Esophagus squamous epithelium (tissue), 5 donors: ENCODE data around the gene GBGT1. TPM values are rescaled to one million over a fixed set of nuclear protein-coding genes. Genes with fewer than 3 reads are reported as not detected.

Experiments
- DNase-seq: peaks from one replicate; lab custom pipeline; 2025; lab: John Stamatoyannopoulos, UW
- H3K27ac ChIP-seq, 4 donors: fragments of 200-600 bp; sonication (generic); one replicate each; pipeline ENCODE4 v1.5.1; 2016 to 2019; ENCODE audit warnings: mild to moderate bottlenecking in 1 of 4
- H3K27me3 ChIP-seq, 4 donors: fragments of 200-600 bp; sonication (generic); 1 replicate in 3 of 4; 2 replicates in 1 of 4; pipeline versions ENCODE4 v1.5.1 to v1.6.0; 2017 to 2021; ENCODE audit warnings: antibody characterized with exemption in 1 of 4
- H3K36me3 ChIP-seq, 3 donors: fragments of 200-600 bp; sonication (generic); one replicate each; pipeline ENCODE4 v1.5.1; 2016 to 2019
- H3K4me1 ChIP-seq, 3 donors: fragments of 200-600 bp; sonication (generic); one replicate each; pipeline ENCODE4 v1.5.1; 2017 to 2019
- H3K4me3 ChIP-seq, 4 donors: fragments of 200-600 bp; sonication (generic); 1 replicate in 3 of 4; 2 replicates in 1 of 4; pipeline ENCODE4 v1.5.1; 2016 to 2019; ENCODE audit warnings: mild to moderate bottlenecking in 2 of 4, moderate library complexity in 1 of 4
- H3K9me3 ChIP-seq, 3 donors: fragments of 200-600 bp; sonication (generic); one replicate each; pipeline ENCODE4 v1.5.1; 2016 to 2019
- POLR2A ChIP-seq, 4 donors: fragments of 450-650 bp; IDR thresholded peaks; one replicate each; pipeline ENCODE4 v1.6.1; 2017; ENCODE audit warnings: antibody characterized with exemption in 4 of 4, mild to moderate bottlenecking in 4 of 4, moderate library complexity in 3 of 4
- WGBS, 2 donors: methylation state at CpG; one replicate each; pipeline ENCODE4 v1.1.5; 2018; 5-methylcytosine and 5-hydroxymethylcytosine counted together
- intact Hi-C: fragments of 100-400 bp; cut with DNase I; formaldehyde crosslinking; loops from one replicate; pipeline ENCODE4 v1.15.0; 2022
- total RNA-seq, 4 donors: library from RNA; depleted of rRNA; stranded (reverse); fragments of >200 nt; gene quantifications; one replicate each; pipeline ENCODE4 v1.1.0, GENCODE V29; 2016
- TF ChIP-seq, protein P1 (sequence below), 6 experiments: fragments of 450-650 bp in 4 of 6; fragments of 200-600 bp in 2 of 6; sonication (generic) in 2 of 6; IDR thresholded peaks; one replicate each; pipeline ENCODE4 v1.5.1; 2016 to 2019; ENCODE audit warnings: antibody characterized with exemption in 6 of 6, mild to moderate bottlenecking in 4 of 6, moderate library complexity in 4 of 6
- donor health status: DM: yes; HTN: yes; CAD: no.

GBGT1 gene
- total RNA-seq, 4 donors from 2014 or later: 3.0 to 8.8 (median 3.8) TPM

GRCh38 chr9:133107245-133107722 is 56.4 kb downstream of the GBGT1 start:
- Histone ChIP-seq H3K4me1 (peaks cover 2 to 18% (median 9%) of the 10 kb centered on the region in 3 donors), H3K4me3 (no peak overlapping the region), H3K27ac (no peak overlapping the region), H3K9me3 (no peaks in the 10 kb centered on the region), H3K27me3 (no peaks in the 10 kb centered on the region), H3K36me3 (peaks cover 57 to 100% (median 75%) of the 10 kb centered on the region in 3 donors)
- intact Hi-C loops: no loop called here
- DNase-seq: no peak
- WGBS, 2 donors: 87% methylated on average over 9 of the region's 13 CpGs; no CpG with 5 or more reads in 1 of the 2 donors
- TF ChIP-seq POLR2A (IDR thresholded peaks at IDR 0.05): no peak
- TF ChIP-seq, protein P1, sequence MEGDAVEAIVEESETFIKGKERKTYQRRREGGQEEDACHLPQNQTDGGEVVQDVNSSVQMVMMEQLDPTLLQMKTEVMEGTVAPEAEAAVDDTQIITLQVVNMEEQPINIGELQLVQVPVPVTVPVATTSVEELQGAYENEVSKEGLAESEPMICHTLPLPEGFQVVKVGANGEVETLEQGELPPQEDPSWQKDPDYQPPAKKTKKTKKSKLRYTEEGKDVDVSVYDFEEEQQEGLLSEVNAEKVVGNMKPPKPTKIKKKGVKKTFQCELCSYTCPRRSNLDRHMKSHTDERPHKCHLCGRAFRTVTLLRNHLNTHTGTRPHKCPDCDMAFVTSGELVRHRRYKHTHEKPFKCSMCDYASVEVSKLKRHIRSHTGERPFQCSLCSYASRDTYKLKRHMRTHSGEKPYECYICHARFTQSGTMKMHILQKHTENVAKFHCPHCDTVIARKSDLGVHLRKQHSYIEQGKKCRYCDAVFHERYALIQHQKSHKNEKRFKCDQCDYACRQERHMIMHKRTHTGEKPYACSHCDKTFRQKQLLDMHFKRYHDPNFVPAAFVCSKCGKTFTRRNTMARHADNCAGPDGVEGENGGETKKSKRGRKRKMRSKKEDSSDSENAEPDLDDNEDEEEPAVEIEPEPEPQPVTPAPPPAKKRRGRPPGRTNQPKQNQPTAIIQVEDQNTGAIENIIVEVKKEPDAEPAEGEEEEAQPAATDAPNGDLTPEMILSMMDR (IDR thresholded peaks at IDR 0.05): no peak

DNA sequence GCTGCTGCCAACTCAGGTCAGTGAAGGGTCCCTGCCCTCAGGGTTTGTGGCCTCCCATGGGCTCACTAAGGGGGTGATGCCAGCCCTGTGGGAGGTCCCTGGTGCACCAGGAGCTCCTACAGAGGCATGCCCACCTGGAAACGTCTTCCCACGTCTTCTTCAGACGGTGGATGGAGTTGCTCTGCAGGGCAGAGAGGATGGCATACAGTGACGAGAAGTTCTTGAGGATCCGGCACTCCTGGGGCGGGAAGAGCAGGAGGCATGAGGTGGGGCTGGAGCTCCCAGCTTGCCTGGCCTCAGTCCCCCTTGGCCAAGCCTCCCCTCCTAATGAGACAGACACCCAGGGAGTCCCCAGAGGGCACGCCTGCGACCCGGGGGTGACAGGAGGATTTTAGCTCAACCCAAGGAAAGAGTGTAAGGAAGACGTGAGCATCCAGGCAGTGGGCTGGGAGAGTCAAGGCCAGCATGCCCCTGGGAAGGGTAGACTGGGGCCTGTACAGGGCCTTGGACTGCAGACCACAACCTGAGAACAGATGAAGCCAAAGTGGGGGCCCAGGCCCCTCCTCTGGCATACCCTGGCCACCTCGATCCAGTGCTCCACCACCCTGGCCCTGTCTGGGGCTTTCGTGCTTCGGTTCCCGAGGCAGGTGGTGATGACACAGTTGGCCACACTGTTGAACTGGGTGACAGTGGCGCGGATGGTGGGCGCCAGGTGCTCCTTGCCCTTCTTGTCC is 57.0 kb downstream of the GBGT1 start:
- DNase-seq: no peak

DNA sequence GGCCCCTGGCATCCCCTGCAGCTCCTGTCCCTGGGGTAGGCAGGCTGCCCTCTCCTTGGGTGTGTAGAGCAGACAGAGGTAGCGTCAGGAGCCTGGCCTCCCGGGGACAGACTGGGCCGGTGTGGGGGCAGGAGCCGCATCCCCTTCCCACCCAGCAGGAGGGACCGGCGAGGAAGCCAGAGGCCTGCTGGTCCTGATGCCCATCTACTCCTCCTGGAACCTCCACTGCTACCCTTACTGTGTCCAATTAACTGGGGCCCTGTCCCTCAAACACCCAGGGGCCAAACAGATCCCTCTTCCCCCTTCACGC is 58.3 kb downstream of the GBGT1 start:
- no peaks in the 10 kb centered on the region for H3K9me3 ChIP-seq
- H3K4me3 ChIP-seq: no peak overlapping the region
- intact Hi-C loops: no loop called here
- no peak overlapping the region for H3K27ac ChIP-seq
- no peak for DNase-seq
- peaks cover 0 to 13% (median 5%) of the 10 kb centered on the region in 3 donors for H3K4me1 ChIP-seq
- WGBS, 2 donors: 86% methylated on average over 5 of the region's 7 CpGs; no CpG with 5 or more reads in 1 of the 2 donors
- peaks cover 75 to 100% (median 90%) of the 10 kb centered on the region in 3 donors for H3K36me3 ChIP-seq
- TF ChIP-seq, protein P1 (IDR thresholded peaks at IDR 0.05): no peak
- TF ChIP-seq POLR2A (IDR thresholded peaks at IDR 0.05): no peak
- no peaks in the 10 kb centered on the region for H3K27me3 ChIP-seq

More for the DNA sequence above, 57.0 kb downstream of the GBGT1 start:
- 82 to 93% methylated on average over 3 to 10 of the region's 17 CpGs for WGBS, 2 donors
- Histone ChIP-seq H3K4me1 (peaks cover 0 to 13% (median 5%) of the 10 kb centered on the region in 3 donors), H3K4me3 (no peak overlapping the region), H3K27me3 (no peaks in the 10 kb centered on the region), H3K27ac (no peak overlapping the region), H3K36me3 (peaks cover 63 to 100% (median 81%) of the 10 kb centered on the region in 3 donors), H3K9me3 (no peaks in the 10 kb centered on the region)
- TF ChIP-seq, protein P1 (IDR thresholded peaks at IDR 0.05): no peak
- no peak for TF ChIP-seq POLR2A (IDR thresholded peaks at IDR 0.05)
- intact Hi-C loops: no loop called here

DNA sequence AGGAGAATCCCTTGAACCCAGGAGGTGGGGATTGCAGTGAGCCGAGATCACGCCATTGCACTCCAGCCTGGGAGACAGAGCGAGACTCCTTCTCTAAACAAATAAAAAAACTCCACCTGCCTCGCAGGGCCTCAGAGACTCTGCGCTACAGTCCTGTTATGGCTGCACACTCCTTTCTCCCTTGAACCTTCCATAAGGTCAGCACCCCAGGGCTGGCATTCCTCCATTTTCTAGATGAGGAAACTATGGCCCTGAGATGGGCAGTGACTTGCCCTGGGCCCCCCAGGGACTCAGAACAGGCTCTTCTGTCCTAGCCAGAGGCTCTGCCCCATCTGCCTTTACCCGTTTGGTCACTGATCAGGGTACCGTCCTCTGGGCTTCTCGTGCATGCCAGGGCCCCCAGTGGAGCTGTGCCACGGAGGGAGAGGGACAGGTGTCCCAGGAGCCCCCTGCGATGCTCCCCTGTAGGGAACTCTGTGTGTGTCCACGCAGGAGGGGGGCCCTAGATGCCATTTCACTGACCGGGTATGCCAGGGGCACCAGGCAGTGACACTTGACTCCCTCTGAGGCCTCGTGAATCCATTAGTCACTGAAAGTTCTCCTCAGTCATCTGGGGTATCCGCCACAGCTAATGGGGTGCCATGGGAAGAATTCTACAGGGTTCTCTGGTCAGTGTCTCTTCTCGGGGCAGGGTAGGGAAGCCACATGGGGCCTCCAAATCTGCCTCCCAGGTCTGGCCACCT is 58.8 kb downstream of the GBGT1 start:
- TF ChIP-seq, protein P1 (IDR thresholded peaks at IDR 0.05): no peak
- TF ChIP-seq POLR2A (IDR thresholded peaks at IDR 0.05): no peak
- no peaks in the 10 kb centered on the region for H3K27me3 ChIP-seq
- WGBS, 2 donors: 90% methylated on average over 6 of the region's 15 CpGs; no CpG with 5 or more reads in 1 of the 2 donors
- H3K4me3 ChIP-seq: no peak overlapping the region
- H3K4me1 ChIP-seq: peaks cover 0 to 13% (median 5%) of the 10 kb centered on the region in 3 donors
- intact Hi-C loops: no loop called here
- no peak for DNase-seq
- H3K9me3 ChIP-seq: no peaks in the 10 kb centered on the region
- H3K27ac ChIP-seq: no peak overlapping the region
- peaks cover 77 to 100% (median 90%) of the 10 kb centered on the region in 3 donors for H3K36me3 ChIP-seq
